A673 (cell line): Measurements from ENCODE around the gene SLC22A5. TPM values are rescaled to one million over a fixed set of nuclear protein-coding genes. Genes with fewer than 3 reads are reported as not detected.

Experiments used
- BruUV-seq: library from RNA; stranded (reverse); fragments of 400-500 nt; replicated peaks from 2 replicates; lab custom pipeline; 2021; lab: Mats Ljungman, UMichigan
- CTCF ChIA-PET: fragments of 300-600 bp; sonication (Branson Sonifier 250); formaldehyde crosslinking; loops from one replicate; lab custom pipeline; 2022; ENCODE audit warnings: antibody characterized with exemption; lab: Charles Lee
- POLR2A ChIA-PET: fragments of 300-600 bp; sonication (Branson Sonifier 250); formaldehyde crosslinking; loops from one replicate; lab custom pipeline; 2022; ENCODE audit warnings: antibody characterized with exemption; ENCODE audit not compliant: low non-redundant PET; lab: Charles Lee
- DNase-seq: peaks from one replicate; pipeline ENCODE4 v3.0.0-alpha.2; 2015; ENCODE audit warnings: low spot score
- H3K27ac ChIP-seq: fragments of 200-600 bp; sonication (generic); 2 replicates; pipeline ENCODE4 v1.5.1; 2016; ENCODE audit warnings: mixed run types, low read depth, mild to moderate bottlenecking, mixed read lengths, antibody characterized with exemption, low read length; ENCODE audit not compliant: poor library complexity, severe bottlenecking
- H3K27me3 ChIP-seq: fragments of 200-600 bp; sonication (generic); replicated peaks from 2 replicates; pipeline ENCODE4 v1.6.1; 2017; ENCODE audit warnings: mixed run types, low read depth, mild to moderate bottlenecking, mixed read lengths, antibody characterized with exemption, low read length; ENCODE audit not compliant: insufficient read depth, poor library complexity
- H3K36me3 ChIP-seq: fragments of 200-600 bp; sonication (generic); 2 replicates; pipeline ENCODE4 v1.6.1; 2016; ENCODE audit warnings: mixed run types, mild to moderate bottlenecking, mixed read lengths, antibody characterized with exemption, low read length; ENCODE audit not compliant: insufficient read depth, poor library complexity, severe bottlenecking
- H3K4me1 ChIP-seq: fragments of 200-600 bp; sonication (generic); 2 replicates; pipeline ENCODE4 v1.6.1; 2017; ENCODE audit warnings: mixed run types, mild to moderate bottlenecking, mixed read lengths, antibody characterized with exemption, low read length; ENCODE audit not compliant: insufficient read depth, poor library complexity, severe bottlenecking
- H3K4me3 ChIP-seq: fragments of 200-600 bp; sonication (generic); 2 replicates; pipeline ENCODE4 v1.5.1; 2016; ENCODE audit warnings: low read depth, mixed run types, mild to moderate bottlenecking, mixed read lengths, low read length; ENCODE audit not compliant: poor library complexity, severe bottlenecking
- H3K9me3 ChIP-seq: fragments of 200-600 bp; sonication (generic); 2 replicates; pipeline ENCODE4 v1.6.1; 2016; ENCODE audit warnings: mixed run types, low read depth, mild to moderate bottlenecking, mixed read lengths, antibody characterized with exemption, low read length; ENCODE audit not compliant: poor library complexity, severe bottlenecking
- EZH2 ChIP-seq: fragments of 200-600 bp; sonication (generic); IDR thresholded peaks from 2 replicates; pipeline ENCODE4 v1.6.1; 2017; ENCODE audit warnings: borderline replicate concordance, low read depth, mild to moderate bottlenecking, mixed read lengths, antibody characterized with exemption, low read length; ENCODE audit not compliant: poor library complexity, severe bottlenecking
- intact Hi-C: fragments of 100-400 bp; cut with micrococcal nuclease; formaldehyde crosslinking; loops from one replicate; pipeline ENCODE4 v1.10.0; 2022; ENCODE audit not compliant: unreplicated experiment
- microRNA-seq: library from miRNA; unstranded; fragments of <30 nt; microRNA quantifications from one replicate; pipeline ENCODE4 v1.2.0, GENCODE V29; 2021
- total RNA-seq: library from RNA; stranded (reverse); gene quantifications from 2 replicates; pipeline ENCODE4 v1.2.3, GENCODE V29; 2021
- TF ChIP-seq, protein P1 (sequence below): fragments of 300-800, 200-600 bp; sonication (generic); conservative IDR thresholded peaks from 2 replicates; pipeline ENCODE4 v1.5.1; 2017; ENCODE audit warnings: low read depth, mild to moderate bottlenecking, antibody characterized with exemption, low read length, moderate library complexity, mixed read lengths

The SLC22A5 gene
- total RNA-seq, 1 experiment from 2014 or later = 3.0 TPM

DNA sequence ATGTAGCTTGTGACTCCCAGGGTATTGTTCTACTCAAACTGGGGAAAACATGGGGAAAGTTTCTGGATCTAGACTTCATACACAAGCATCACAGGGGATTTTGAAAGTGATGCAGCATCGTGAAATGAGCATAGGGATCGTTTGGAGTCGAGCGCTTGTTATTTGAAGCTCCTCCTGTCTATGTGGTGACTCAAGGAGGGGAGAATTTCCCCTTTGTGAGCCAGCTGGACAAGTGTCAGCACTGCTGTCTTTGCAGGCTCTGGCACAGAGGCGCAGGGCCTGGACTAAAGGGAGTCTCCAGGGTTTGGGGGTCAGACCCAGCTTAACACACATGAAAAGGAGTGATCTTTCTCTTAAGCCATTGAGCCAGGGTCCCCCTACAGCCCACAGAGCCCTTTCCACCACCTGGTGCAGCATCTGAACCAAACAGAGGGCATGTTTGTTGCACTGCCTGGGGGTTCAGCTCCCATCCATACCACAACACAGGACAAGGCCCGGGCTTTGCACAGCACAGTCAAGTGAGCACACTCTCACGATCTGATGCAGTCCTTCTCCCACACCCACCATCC lies 70.1 kb downstream of the SLC22A5 start:
- no peak for DNase-seq
- Histone ChIP-seq H3K27ac (no peak overlapping the region), H3K4me3 (no peak overlapping the region), H3K36me3 (no peaks in the 10 kb centered on the region), H3K27me3 (no peaks in the 10 kb centered on the region), H3K9me3 (no peaks in the 10 kb centered on the region), H3K4me1 (peaks cover 11% of the 10 kb centered on the region)
- BruUV-seq = no TSS peak
- intact Hi-C loops = no loop called here
- CTCF ChIA-PET = no interaction called here
- POLR2A ChIA-PET = no interaction called here
- TF ChIP-seq, protein P1, sequence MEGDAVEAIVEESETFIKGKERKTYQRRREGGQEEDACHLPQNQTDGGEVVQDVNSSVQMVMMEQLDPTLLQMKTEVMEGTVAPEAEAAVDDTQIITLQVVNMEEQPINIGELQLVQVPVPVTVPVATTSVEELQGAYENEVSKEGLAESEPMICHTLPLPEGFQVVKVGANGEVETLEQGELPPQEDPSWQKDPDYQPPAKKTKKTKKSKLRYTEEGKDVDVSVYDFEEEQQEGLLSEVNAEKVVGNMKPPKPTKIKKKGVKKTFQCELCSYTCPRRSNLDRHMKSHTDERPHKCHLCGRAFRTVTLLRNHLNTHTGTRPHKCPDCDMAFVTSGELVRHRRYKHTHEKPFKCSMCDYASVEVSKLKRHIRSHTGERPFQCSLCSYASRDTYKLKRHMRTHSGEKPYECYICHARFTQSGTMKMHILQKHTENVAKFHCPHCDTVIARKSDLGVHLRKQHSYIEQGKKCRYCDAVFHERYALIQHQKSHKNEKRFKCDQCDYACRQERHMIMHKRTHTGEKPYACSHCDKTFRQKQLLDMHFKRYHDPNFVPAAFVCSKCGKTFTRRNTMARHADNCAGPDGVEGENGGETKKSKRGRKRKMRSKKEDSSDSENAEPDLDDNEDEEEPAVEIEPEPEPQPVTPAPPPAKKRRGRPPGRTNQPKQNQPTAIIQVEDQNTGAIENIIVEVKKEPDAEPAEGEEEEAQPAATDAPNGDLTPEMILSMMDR = no peak
- TF ChIP-seq EZH2 = no peak

GRCh38 chr5:132444061-132444460 lies 74.6 kb downstream of the SLC22A5 start:
- no peaks in the 10 kb centered on the region for H3K27me3 ChIP-seq
- POLR2A ChIA-PET = no interaction called here
- H3K9me3 ChIP-seq = no peaks in the 10 kb centered on the region
- CTCF ChIA-PET = no interaction called here
- H3K36me3 ChIP-seq = no peaks in the 10 kb centered on the region
- no peaks in the 10 kb centered on the region for H3K4me1 ChIP-seq
- intact Hi-C loops = no loop called here
- no TSS peak for BruUV-seq
- no peak for TF ChIP-seq EZH2
- TF ChIP-seq, protein P1 = no peak
- no peak for DNase-seq
- H3K4me3 ChIP-seq = no peak overlapping the region
- H3K27ac ChIP-seq = no peak overlapping the region

Small RNAs within 50 kb of the gene (microRNA-seq; reads per million reads assigned to microRNA genes)
- gene MIR3936 = not detected

Other genes starting within 250 kb of the SLC22A5 start
- 2.8 and 3.3 TPM in 2 replicates for gene P4HA2, start 141.9 kb upstream of the SLC22A5 start, total RNA-seq
- gene PDLIM4, start 112.0 kb upstream of the SLC22A5 start, total RNA-seq = 6.0 and 8.9 TPM in 2 replicates
- gene SLC22A4, start 75.3 kb upstream of the SLC22A5 start, total RNA-seq = 0.42 and 0.99 TPM in 2 replicates
- gene IRF1, start 121.1 kb downstream of the SLC22A5 start, total RNA-seq = 5.7 and 6.9 TPM in 2 replicates
- gene IL5, start 173.8 kb downstream of the SLC22A5 start, total RNA-seq = not detected in 2 replicates
- gene RAD50, start 187.3 kb downstream of the SLC22A5 start, total RNA-seq = 43.6 and 45.2 TPM in 2 replicates